Loucy (cell line): ENCODE data around the gene ARL2BP.

Experiments
- H2AFZ ChIP-seq: fragments of 200-600 bp; sonication (generic); 2 replicates; pipeline ENCODE4 v1.6.0; 2016; ENCODE audit warnings: antibody characterized with exemption, mild to moderate bottlenecking, low read length, moderate library complexity
- H3F3A ChIP-seq: fragments of 200-600 bp; 2 replicates; pipeline ENCODE4 v1.6.0; 2016; ENCODE audit warnings: antibody characterized with exemption, low read depth, mild to moderate bottlenecking
- H3K27me3 ChIP-seq: fragments of 200-600 bp; sonication (generic); 2 replicates; pipeline ENCODE4 v1.6.1; 2014; ENCODE audit warnings: low read length, mild to moderate bottlenecking; ENCODE audit not compliant: insufficient read depth, poor library complexity, severe bottlenecking
- H3K36me3 ChIP-seq: fragments of 200-600 bp; sonication (generic); 2 replicates; pipeline ENCODE4 v1.6.1; 2016; ENCODE audit warnings: low read length; ENCODE audit not compliant: insufficient read depth
- H3K4me1 ChIP-seq: fragments of 200-600 bp; sonication (generic); 2 replicates; pipeline ENCODE4 v1.5.1; 2014; ENCODE audit warnings: low read length, mild to moderate bottlenecking; ENCODE audit not compliant: insufficient read depth, poor library complexity, severe bottlenecking
- H3K4me2 ChIP-seq: fragments of 200-600 bp; sonication (generic); 2 replicates; pipeline ENCODE4 v1.6.0; 2014; ENCODE audit warnings: antibody characterized with exemption, low read length, low read depth, mild to moderate bottlenecking; ENCODE audit not compliant: poor library complexity, severe bottlenecking
- H3K4me3 ChIP-seq: fragments of 200-600 bp; sonication (generic); 2 replicates; pipeline ENCODE4 v1.5.1; 2014; ENCODE audit warnings: low read length, mild to moderate bottlenecking, mixed read lengths; ENCODE audit not compliant: poor library complexity, severe bottlenecking
- H3K79me2 ChIP-seq: fragments of 200-600 bp; sonication (generic); 2 replicates; pipeline ENCODE4 v1.6.1; 2014; ENCODE audit warnings: low read length; ENCODE audit not compliant: insufficient read depth
- H3K9ac ChIP-seq: fragments of 200-600 bp; sonication (generic); 2 replicates; pipeline ENCODE4 v1.6.0; 2014; ENCODE audit warnings: mild to moderate bottlenecking, low read depth, low read length, moderate library complexity; ENCODE audit not compliant: poor library complexity, severe bottlenecking
- H3K9me2 ChIP-seq: fragments of 200-600 bp; sonication (generic); replicated peaks from 2 replicates; pipeline ENCODE4 v1.6.1; 2016; ENCODE audit warnings: low read depth, low read length, mixed read lengths
- H3K9me3 ChIP-seq: fragments of 200-600 bp; sonication (generic); 2 replicates; pipeline ENCODE4 v1.6.1; 2014; ENCODE audit warnings: mild to moderate bottlenecking, antibody characterized with exemption, low read length, low read depth; ENCODE audit not compliant: insufficient read depth
- H4K20me1 ChIP-seq: fragments of 200-600 bp; sonication (generic); 2 replicates; pipeline ENCODE4 v1.6.0; 2014; ENCODE audit warnings: antibody characterized with exemption, low read length, mild to moderate bottlenecking; ENCODE audit not compliant: insufficient read depth, poor library complexity, severe bottlenecking
- CTCF ChIP-seq: fragments of 200-600 bp; sonication (generic); conservative IDR thresholded peaks from 2 replicates; pipeline ENCODE4 v1.5.1; 2014; ENCODE audit warnings: mild to moderate bottlenecking, antibody characterized with exemption, low read length
- EZH2phosphoT487 ChIP-seq: fragments of 200-600 bp; IDR thresholded peaks from 2 replicates; pipeline ENCODE4 v1.6.1; 2018; ENCODE audit warnings: antibody characterized with exemption, mild to moderate bottlenecking, moderate library complexity, borderline replicate concordance

Gene ARL2BP

GRCh38 chr16:57251352-57251751, 6.3 kb downstream of the ARL2BP start:
- H3K36me3 ChIP-seq: peaks cover 23% of the 10 kb centered on the region; the same call in 1 of the 2 replicates
- H3K9ac ChIP-seq: no peak overlapping the region
- no peak overlapping the region for H2AFZ ChIP-seq
- no peaks in the 10 kb centered on the region for H3K9me3 ChIP-seq
- H3K4me3 ChIP-seq: no peak overlapping the region
- H3K4me1 ChIP-seq: no peaks in the 10 kb centered on the region
- H4K20me1 ChIP-seq: no peaks in the 10 kb centered on the region
- no peaks in the 10 kb centered on the region for H3K27me3 ChIP-seq
- TF ChIP-seq EZH2phosphoT487 (no peak), CTCF (no peak)
- H3K4me2 ChIP-seq: no peak overlapping the region
- no peaks in the 10 kb centered on the region for H3K9me2 ChIP-seq
- H3F3A ChIP-seq: no peaks in the 10 kb centered on the region
- H3K79me2 ChIP-seq: peaks cover 4% of the 10 kb centered on the region

GRCh38 chr16:57252148-57252721, 7.2 kb downstream of the ARL2BP start:
- TF ChIP-seq CTCF: no peak
- TF ChIP-seq EZH2phosphoT487: no peak
- Histone ChIP-seq H3K79me2 (no peaks in the 10 kb centered on the region), H3K9me2 (no peaks in the 10 kb centered on the region)

GRCh38 chr16:57253466-57253865, 8.4 kb downstream of the ARL2BP start:
- no peaks in the 10 kb centered on the region for H3K79me2 ChIP-seq
- H3K9ac ChIP-seq: no peak overlapping the region
- H3K4me3 ChIP-seq: no peak overlapping the region
- no peaks in the 10 kb centered on the region for H3K4me1 ChIP-seq
- no peaks in the 10 kb centered on the region for H3K27me3 ChIP-seq
- TF ChIP-seq EZH2phosphoT487 (no peak), CTCF (no peak)
- peaks cover 23% of the 10 kb centered on the region; the same call in 1 of the 2 replicates for H3K36me3 ChIP-seq
- H3K4me2 ChIP-seq: no peak overlapping the region
- no peaks in the 10 kb centered on the region for H3K9me3 ChIP-seq
- no peak overlapping the region for H2AFZ ChIP-seq
- no peaks in the 10 kb centered on the region for H4K20me1 ChIP-seq
- H3F3A ChIP-seq: no peaks in the 10 kb centered on the region
- no peaks in the 10 kb centered on the region for H3K9me2 ChIP-seq

More at GRCh38 chr16:57252148-57252721, 7.2 kb downstream of the ARL2BP start:
- Histone ChIP-seq H3K36me3 (peaks cover 23% of the 10 kb centered on the region; the same call in 1 of the 2 replicates), H3K27me3 (no peaks in the 10 kb centered on the region), H3F3A (no peaks in the 10 kb centered on the region), H3K4me1 (no peaks in the 10 kb centered on the region), H3K4me3 (no peak overlapping the region), H2AFZ (no peak overlapping the region), H3K9me3 (no peaks in the 10 kb centered on the region), H3K4me2 (no peak overlapping the region), H4K20me1 (no peaks in the 10 kb centered on the region), H3K9ac (no peak overlapping the region)
